Measurements from ENCODE around the gene PARP16.

DNA sequence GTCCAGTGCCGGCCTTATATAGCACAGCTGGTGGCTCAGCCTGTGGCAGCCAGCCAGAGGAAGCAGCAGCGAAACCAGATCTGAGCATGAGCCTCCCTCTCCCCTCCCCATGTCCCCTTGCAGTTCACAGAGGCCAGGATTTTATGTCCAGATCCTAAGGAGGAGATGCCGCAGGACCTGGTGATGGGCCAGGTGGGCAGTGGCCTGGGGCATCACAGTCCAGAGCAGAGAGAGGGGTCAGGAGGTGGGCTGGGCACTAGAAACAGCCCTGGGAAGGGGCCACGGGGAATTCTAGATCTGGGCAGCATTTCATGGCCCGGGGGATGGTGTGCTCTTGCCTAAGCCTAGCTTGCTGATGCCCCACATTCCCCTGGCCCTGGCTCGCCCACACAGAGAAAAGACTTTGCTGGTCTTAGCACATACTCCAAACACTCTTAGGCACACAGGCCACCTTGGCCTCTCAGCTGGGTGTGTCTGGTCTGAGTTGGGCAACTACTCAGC lies 75.2 kb downstream of the PARP16 start:
- TF ChIP-seq POLR2A (IDR thresholded peaks at IDR 0.05; ENCODE audit: low read depth, low read length), result no peak
- no peak for TF ChIP-seq TAF1 (IDR thresholded peaks at IDR 0.05; ENCODE audit: borderline replicate concordance, low read depth, low read length)
